Measurements from ENCODE around the gene TSEN34. TPM values are rescaled to one million over a fixed set of nuclear protein-coding genes. Genes with fewer than 3 reads are reported as not detected.

The TSEN34 gene
- total RNA-seq, 1 experiment from 2014 or later, result 194 TPM

DNA sequence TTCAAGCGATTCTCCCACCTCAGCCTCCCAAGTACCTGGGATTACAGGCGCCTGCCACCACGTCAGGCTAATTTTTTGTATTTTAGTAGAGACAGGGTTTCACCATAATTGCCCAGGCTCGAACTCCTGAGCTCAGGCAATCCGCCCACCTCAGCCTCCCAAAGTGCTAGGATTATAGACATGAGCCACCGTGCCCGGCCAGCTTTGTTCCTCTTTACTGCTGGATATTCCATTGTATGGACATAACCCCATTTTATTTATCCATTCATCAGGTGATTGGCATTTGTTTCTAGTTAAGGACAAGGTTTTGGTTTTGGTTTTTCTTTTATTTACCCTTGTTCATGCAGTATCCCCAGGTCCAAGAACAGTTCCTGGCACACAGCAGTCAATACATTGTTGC, 5.4 kb downstream of the TSEN34 start:
- no peak for TF ChIP-seq POLR2AphosphoS5 (IDR thresholded peaks at IDR 0.05; ENCODE audit: low read depth, low read length)
- TF ChIP-seq, protein P1, sequence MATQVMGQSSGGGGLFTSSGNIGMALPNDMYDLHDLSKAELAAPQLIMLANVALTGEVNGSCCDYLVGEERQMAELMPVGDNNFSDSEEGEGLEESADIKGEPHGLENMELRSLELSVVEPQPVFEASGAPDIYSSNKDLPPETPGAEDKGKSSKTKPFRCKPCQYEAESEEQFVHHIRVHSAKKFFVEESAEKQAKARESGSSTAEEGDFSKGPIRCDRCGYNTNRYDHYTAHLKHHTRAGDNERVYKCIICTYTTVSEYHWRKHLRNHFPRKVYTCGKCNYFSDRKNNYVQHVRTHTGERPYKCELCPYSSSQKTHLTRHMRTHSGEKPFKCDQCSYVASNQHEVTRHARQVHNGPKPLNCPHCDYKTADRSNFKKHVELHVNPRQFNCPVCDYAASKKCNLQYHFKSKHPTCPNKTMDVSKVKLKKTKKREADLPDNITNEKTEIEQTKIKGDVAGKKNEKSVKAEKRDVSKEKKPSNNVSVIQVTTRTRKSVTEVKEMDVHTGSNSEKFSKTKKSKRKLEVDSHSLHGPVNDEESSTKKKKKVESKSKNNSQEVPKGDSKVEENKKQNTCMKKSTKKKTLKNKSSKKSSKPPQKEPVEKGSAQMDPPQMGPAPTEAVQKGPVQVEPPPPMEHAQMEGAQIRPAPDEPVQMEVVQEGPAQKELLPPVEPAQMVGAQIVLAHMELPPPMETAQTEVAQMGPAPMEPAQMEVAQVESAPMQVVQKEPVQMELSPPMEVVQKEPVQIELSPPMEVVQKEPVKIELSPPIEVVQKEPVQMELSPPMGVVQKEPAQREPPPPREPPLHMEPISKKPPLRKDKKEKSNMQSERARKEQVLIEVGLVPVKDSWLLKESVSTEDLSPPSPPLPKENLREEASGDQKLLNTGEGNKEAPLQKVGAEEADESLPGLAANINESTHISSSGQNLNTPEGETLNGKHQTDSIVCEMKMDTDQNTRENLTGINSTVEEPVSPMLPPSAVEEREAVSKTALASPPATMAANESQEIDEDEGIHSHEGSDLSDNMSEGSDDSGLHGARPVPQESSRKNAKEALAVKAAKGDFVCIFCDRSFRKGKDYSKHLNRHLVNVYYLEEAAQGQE (IDR thresholded peaks at IDR 0.05; ENCODE audit: insufficient read depth in 1 of 2, low read depth in 2 of 2, low read length in 1 of 2), result no peak
- TF ChIP-seq TCF7L2 (IDR thresholded peaks at IDR 0.05; ENCODE audit: low read depth, low read length), result no peak
- TF ChIP-seq CTCF (IDR thresholded peaks at IDR 0.05), result no peak
- no peak for TF ChIP-seq SIN3A (IDR thresholded peaks at IDR 0.05; ENCODE audit: borderline replicate concordance, insufficient read depth, low read depth, low read length)
- in situ Hi-C loops (cut with HindIII; ENCODE audit: low pct_unique_long_range_greater_than_20kb, low sequenced_read_pairs), result no loop called here
- POLR2A ChIA-PET, result interaction anchor here (0.9 kb wide), 1 partner anchor 28 kb away, joined by 3 read pairs; no protein-coding TSS in a partner anchor
- Histone ChIP-seq H3K9me3 (ENCODE audit: control insufficient read depth, insufficient read depth, low read depth, low read length) (no peaks in the 10 kb centered on the region), H3K36me3 (ENCODE audit: control insufficient read depth, insufficient read depth, low read length) (peaks cover 18% of the 10 kb centered on the region), H3K27me3 (ENCODE audit: control insufficient read depth, insufficient read depth, low read length) (no peaks in the 10 kb centered on the region), H3K4me1 (ENCODE audit: control insufficient read depth, insufficient read depth, low read length) (peaks cover 9% of the 10 kb centered on the region), H3K4me3 (ENCODE audit: low read depth in 2 of 2, low read length in 2 of 2) (no peak overlapping the region), H3K27ac (ENCODE audit: low read length) (no peak overlapping the region)
- intact Hi-C loops (cut with micrococcal nuclease; ENCODE audit: unreplicated experiment), result no loop called here
- no peak for DNase-seq (ENCODE audit: low read depth, low spot score)
- CTCF ChIA-PET, result no interaction called here
- ATAC-seq, result no peak
- BruUV-seq (replicated peaks), result no TSS peak

DNA sequence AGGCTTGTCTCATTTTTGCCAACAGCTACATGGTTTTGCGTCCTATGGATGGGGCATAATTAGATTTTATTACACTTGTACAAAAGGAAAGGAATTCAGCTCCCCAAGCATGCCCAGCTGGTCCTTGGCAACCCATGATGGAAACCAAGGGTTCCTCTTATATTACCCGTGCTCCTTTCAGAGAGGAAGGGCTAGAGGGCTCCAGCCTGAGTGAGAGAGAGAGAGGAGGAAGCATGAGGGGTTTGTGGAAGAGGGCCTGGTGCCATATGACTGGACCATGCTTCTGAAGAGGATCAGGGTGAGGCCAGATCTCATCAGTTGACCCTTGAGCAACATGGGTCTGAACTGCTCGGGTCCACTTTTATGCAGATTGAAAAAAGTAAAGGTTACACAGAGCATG, 6.0 kb downstream of the TSEN34 start:
- POLR2A ChIA-PET, result no interaction called here
- BruUV-seq (replicated peaks), result no TSS peak
- H3K9me3 ChIP-seq (ENCODE audit: control insufficient read depth, insufficient read depth, low read depth, low read length), result no peaks in the 10 kb centered on the region
- CTCF ChIA-PET, result no interaction called here
- intact Hi-C loops (cut with micrococcal nuclease; ENCODE audit: unreplicated experiment) (no loop called here), in situ Hi-C loops (cut with HindIII; ENCODE audit: low pct_unique_long_range_greater_than_20kb, low sequenced_read_pairs) (no loop called here)
- H3K27me3 ChIP-seq (ENCODE audit: control insufficient read depth, insufficient read depth, low read length), result no peaks in the 10 kb centered on the region
- H3K4me1 ChIP-seq (ENCODE audit: control insufficient read depth, insufficient read depth, low read length), result peaks cover 10% of the 10 kb centered on the region
- TF ChIP-seq, protein P1 (IDR thresholded peaks at IDR 0.05; ENCODE audit: insufficient read depth in 1 of 2, low read depth in 2 of 2, low read length in 1 of 2), result no peak
- TF ChIP-seq CTCF (IDR thresholded peaks at IDR 0.05), result no peak
- TF ChIP-seq SIN3A (IDR thresholded peaks at IDR 0.05; ENCODE audit: borderline replicate concordance, insufficient read depth, low read depth, low read length), result no peak
- no peak for TF ChIP-seq TCF7L2 (IDR thresholded peaks at IDR 0.05; ENCODE audit: low read depth, low read length)
- no peak for TF ChIP-seq POLR2AphosphoS5 (IDR thresholded peaks at IDR 0.05; ENCODE audit: low read depth, low read length)
- H3K27ac ChIP-seq (ENCODE audit: low read length), result no peak overlapping the region
- DNase-seq (ENCODE audit: low read depth, low spot score) (no peak), ATAC-seq (no peak)
- no peak overlapping the region for H3K4me3 ChIP-seq (ENCODE audit: low read depth in 2 of 2, low read length in 2 of 2)
- peaks cover 22% of the 10 kb centered on the region for H3K36me3 ChIP-seq (ENCODE audit: control insufficient read depth, insufficient read depth, low read length)
